DND-41 (cell line): ENCODE measurements around the gene RIMKLA.

Source experiments
- ATAC-seq: fragments of 200-7000 bp; cut with Tn5 transposase; 3 replicates; pipeline ENCODE4 v1.9.1; 2021; ENCODE audit warnings: low read depth; ENCODE audit not compliant: insufficient read depth
- DNase-seq: peaks from one replicate; pipeline ENCODE4 v3.0.0-alpha.2; 2020
- H2AFZ ChIP-seq: 2 replicates; pipeline ENCODE4 v1.6.0; 2012; ENCODE audit warnings: low read depth, low read length
- H3K27ac ChIP-seq: 2 replicates; pipeline ENCODE4 v1.5.1; 2012; ENCODE audit warnings: low read length, inconsistent platforms
- H3K27me3 ChIP-seq: fragments of 200-600 bp; sonication (generic); 2 replicates; pipeline ENCODE4 v1.6.0; 2012; ENCODE audit warnings: low read length, mild to moderate bottlenecking, inconsistent platforms; ENCODE audit not compliant: insufficient read depth, poor library complexity
- H3K36me3 ChIP-seq: 2 replicates; pipeline ENCODE4 v1.5.1; 2012; ENCODE audit warnings: low read length, inconsistent platforms; ENCODE audit not compliant: insufficient read depth
- H3K4me1 ChIP-seq: 2 replicates; pipeline ENCODE4 v1.5.1; 2012; ENCODE audit warnings: mild to moderate bottlenecking, low read length; ENCODE audit not compliant: insufficient read depth
- H3K4me2 ChIP-seq: 2 replicates; pipeline ENCODE4 v1.6.0; 2012; ENCODE audit warnings: mild to moderate bottlenecking, moderate library complexity, low read length, inconsistent platforms; ENCODE audit not compliant: insufficient read depth
- H3K4me3 ChIP-seq, 2 experiments: fragments of 200-600 bp in 1 of 2; shearing (Covaris generic) in 1 of 2; 2 replicates each; pipeline ENCODE4 v1.5.1; 2012 to 2016; ENCODE audit warnings: inconsistent platforms in 2 of 2, low read length in 2 of 2, mild to moderate bottlenecking in 2 of 2, low read depth in 1 of 2, moderate library complexity in 1 of 2
- H3K79me2 ChIP-seq: 2 replicates; pipeline ENCODE4 v1.6.0; 2012; ENCODE audit warnings: low read length, inconsistent platforms; ENCODE audit not compliant: insufficient read depth
- H3K9ac ChIP-seq: 2 replicates; pipeline ENCODE4 v1.6.0; 2012; ENCODE audit warnings: low read depth, mild to moderate bottlenecking, inconsistent platforms, low read length, moderate library complexity
- H3K9me3 ChIP-seq: 2 replicates; pipeline ENCODE4 v1.5.1; 2012; ENCODE audit warnings: low read length, moderate library complexity, mild to moderate bottlenecking, inconsistent platforms; ENCODE audit not compliant: insufficient read depth, severe bottlenecking
- H4K20me1 ChIP-seq: 2 replicates; pipeline ENCODE4 v1.6.0; 2012; ENCODE audit warnings: low read length; ENCODE audit not compliant: insufficient read depth
- CTCF ChIP-seq: IDR thresholded peaks from 2 replicates; pipeline ENCODE4 v1.5.1; 2012; ENCODE audit warnings: borderline replicate concordance, low read length, moderate library complexity, mild to moderate bottlenecking; ENCODE audit not compliant: poor library complexity, severe bottlenecking; ENCODE audit errors: extremely low read depth
- EZH2 ChIP-seq: IDR thresholded peaks from 3 replicates; pipeline ENCODE4 v1.6.1; 2012; ENCODE audit warnings: borderline replicate concordance, low read depth, mild to moderate bottlenecking, moderate library complexity, low read length, inconsistent platforms; ENCODE audit not compliant: severe bottlenecking

Gene RIMKLA

GRCh38 chr1:42424201-42424600 is 43.6 kb downstream of the RIMKLA start:
- Histone ChIP-seq H3K79me2 (no peaks in the 10 kb centered on the region), H3K9ac (no peak overlapping the region), H3K27ac (no peak overlapping the region), H2AFZ (no peak overlapping the region), H3K27me3 (no peaks in the 10 kb centered on the region), H3K4me1 (no peaks in the 10 kb centered on the region), H4K20me1 (no peaks in the 10 kb centered on the region), H3K4me3 (no peak overlapping the region), H3K9me3 (no peaks in the 10 kb centered on the region), H3K36me3 (no peaks in the 10 kb centered on the region), H3K4me2 (no peak overlapping the region)
- DNase-seq (no peak), ATAC-seq (no peak)
- TF ChIP-seq EZH2 (no peak), CTCF (no peak)

- no peak overlapping the region for H3K4me3 ChIP-seq
- H3K4me2 ChIP-seq = no peak overlapping the region
- H3K27me3 ChIP-seq = no peaks in the 10 kb centered on the region
- no peaks in the 10 kb centered on the region for H3K9me3 ChIP-seq
- H4K20me1 ChIP-seq = no peaks in the 10 kb centered on the region
- H3K4me1 ChIP-seq = no peaks in the 10 kb centered on the region
- H2AFZ ChIP-seq = no peak overlapping the region
- H3K36me3 ChIP-seq = no peaks in the 10 kb centered on the region
- ATAC-seq (no peak), DNase-seq (no peak)
- H3K9ac ChIP-seq = no peak overlapping the region
- H3K27ac ChIP-seq = no peak overlapping the region
- TF ChIP-seq CTCF (no peak), EZH2 (no peak)
- no peaks in the 10 kb centered on the region for H3K79me2 ChIP-seq
Observed at GRCh38 chr1:42427240-42427639, 46.6 kb downstream of the RIMKLA start.

- Histone ChIP-seq H3K4me3 (no peak overlapping the region), H3K9me3 (no peaks in the 10 kb centered on the region), H3K9ac (no peak overlapping the region), H3K36me3 (no peaks in the 10 kb centered on the region), H3K27me3 (no peaks in the 10 kb centered on the region), H3K4me2 (no peak overlapping the region), H2AFZ (no peak overlapping the region), H3K79me2 (no peaks in the 10 kb centered on the region), H3K27ac (no peak overlapping the region), H4K20me1 (no peaks in the 10 kb centered on the region), H3K4me1 (no peaks in the 10 kb centered on the region)
- DNase-seq = no peak
- TF ChIP-seq EZH2 (no peak), CTCF (no peak)
- no peak for ATAC-seq
Observed at GRCh38 chr1:42429603-42430002, 49.0 kb downstream of the RIMKLA start.
